HepG2 (cell line): ENCODE measurements around the gene ANKZF1. TPM values are rescaled to one million over a fixed set of nuclear protein-coding genes. Genes with fewer than 3 reads are reported as not detected.

Experiments used
- ATAC-seq: fragments of 200-7000 bp; cut with Tn5 transposase; 3 replicates; pipeline ENCODE4 v1.9.1; 2020; ENCODE audit warnings: mild to moderate bottlenecking, moderate library complexity
- BruUV-seq: library from RNA; stranded (reverse); fragments of 400-500 nt; replicated peaks from 2 replicates; lab custom pipeline; 2021; lab: Mats Ljungman, UMichigan
- CTCF ChIA-PET: fragments of 300-600 bp; formaldehyde crosslinking; extraction: SDS; loops from one replicate; lab custom pipeline; 2021; ENCODE audit warnings: low total read pairs, inconsistent platforms, low intra/inter-chr PET ratio; lab: Yijun Ruan, JAX
- POLR2A ChIA-PET: fragments of 350-600 bp; sonication (Branson Sonifier 250); formaldehyde crosslinking; loops from one replicate; lab custom pipeline; 2020; ENCODE audit warnings: antibody characterized with exemption, inconsistent platforms; lab: Yijun Ruan, JAX
- DNase-seq: peaks from one replicate; pipeline ENCODE4 v3.0.0-alpha.2; 2015; ENCODE audit warnings: low spot score
- FAIRE-seq: peaks from 3 replicates; lab custom pipeline; 2011; peaks lifted over from hg19 to GRCh38; lab: Jason Lieb, UNC
- H2AFZ ChIP-seq: one replicate; pipeline ENCODE4 v1.6.1; 2011; ENCODE audit warnings: low read length, inconsistent platforms
- H3K27ac ChIP-seq: fragments of 300-600 bp; 3 replicates; pipeline ENCODE4 v1.8.0; 2011; ENCODE audit warnings: mixed run types, mild to moderate bottlenecking, mixed read lengths, low read length, inconsistent platforms; ENCODE audit not compliant: insufficient read depth; ENCODE audit errors: extremely low read length
- H3K27me3 ChIP-seq, 2 experiments: fragments of 200-600 bp in 1 of 2; 2 replicates in 1 of 2; 3 replicates in 1 of 2; pipeline versions ENCODE4 v1.6.0 to v1.8.0; 2011; ENCODE audit warnings: low read length in 2 of 2, mild to moderate bottlenecking in 2 of 2, moderate library complexity in 2 of 2, inconsistent platforms in 1 of 2; ENCODE audit not compliant: insufficient read depth in 2 of 2, control insufficient read depth in 1 of 2
- H3K36me3 ChIP-seq, 2 experiments: fragments of 200-600 bp in 1 of 2; replicated peaks in 1 of 2; 2 replicates in 1 of 2; 3 replicates in 1 of 2; pipeline versions ENCODE4 v1.5.1 to v1.8.0; 2011; ENCODE audit warnings: low read length in 2 of 2, inconsistent platforms in 1 of 2; ENCODE audit not compliant: insufficient read depth in 2 of 2, control insufficient read depth in 1 of 2
- H3K4me1 ChIP-seq: 2 replicates; pipeline ENCODE4 v1.5.1; 2012; ENCODE audit warnings: low read length, inconsistent platforms; ENCODE audit not compliant: insufficient read depth
- H3K4me2 ChIP-seq: 2 replicates; pipeline ENCODE4 v1.6.0; 2011; ENCODE audit warnings: low read depth, low read length, inconsistent platforms
- H3K4me3 ChIP-seq, 3 experiments: fragments of 200-600 bp in 1 of 3; sonication (generic), shearing (Covaris generic) in 1 of 3; replicated peaks in 1 of 3; 2 replicates each; pipeline ENCODE4 v1.5.1; 2011 to 2016; ENCODE audit warnings: low read length in 3 of 3, inconsistent platforms in 2 of 3, low read depth in 2 of 3, mild to moderate bottlenecking in 2 of 3, control low read depth in 1 of 3, mixed read lengths in 1 of 3; ENCODE audit not compliant: insufficient read depth in 1 of 3
- H3K79me2 ChIP-seq: one replicate; pipeline ENCODE4 v1.6.1; 2011; ENCODE audit warnings: low read length, inconsistent platforms; ENCODE audit not compliant: insufficient read depth
- H3K9ac ChIP-seq: 2 replicates; pipeline ENCODE4 v1.6.0; 2011; ENCODE audit warnings: mild to moderate bottlenecking, low read depth, low read length, inconsistent platforms; ENCODE audit not compliant: insufficient read depth
- H3K9me3 ChIP-seq: 2 replicates; pipeline ENCODE4 v1.5.1; 2012; ENCODE audit warnings: mild to moderate bottlenecking, low read length
- H4K20me1 ChIP-seq: 2 replicates; pipeline ENCODE4 v1.6.0; 2011; ENCODE audit warnings: inconsistent platforms, mild to moderate bottlenecking, low read length, moderate library complexity; ENCODE audit not compliant: insufficient read depth
- ATF7 ChIP-seq, 2 experiments: fragments of 450-650 bp in 1 of 2; sonication (generic) in 1 of 2; formaldehyde crosslinking in 1 of 2; IDR thresholded peaks; 2 replicates each; pipeline versions ENCODE4 v1.4.0 to v1.6.1; 2016 to 2020; ENCODE audit warnings: antibody characterized with exemption in 1 of 2, mild to moderate bottlenecking in 1 of 2, missing genetic modification reagents in 1 of 2
- CEBPG ChIP-seq: IDR thresholded peaks from 2 replicates; pipeline ENCODE4 v1.6.1; 2016
- DNMT3B ChIP-seq: conservative IDR thresholded peaks from 2 replicates; pipeline ENCODE4 v1.6.1; 2016; ENCODE audit warnings: missing biosample characterization, control low read depth
- ERF ChIP-seq: IDR thresholded peaks from 2 replicates; pipeline ENCODE4 v1.6.1; 2018; ENCODE audit warnings: missing biosample characterization, missing genetic modification reagents
- GATAD2A ChIP-seq: IDR thresholded peaks from 2 replicates; pipeline ENCODE4 v1.6.1; 2016
- GTF3A ChIP-seq: sonication (generic); formaldehyde crosslinking; conservative IDR thresholded peaks from 2 replicates; pipeline ENCODE4 v1.4.0; 2020; ENCODE audit warnings: mild to moderate bottlenecking, missing genetic modification reagents
- LBX2 ChIP-seq: sonication (generic); formaldehyde crosslinking; IDR thresholded peaks from 2 replicates; pipeline ENCODE4 v1.5.0; 2020; ENCODE audit warnings: missing genetic modification reagents, mild to moderate bottlenecking, borderline replicate concordance
- MEIS1 ChIP-seq: sonication (generic); formaldehyde crosslinking; IDR thresholded peaks from 2 replicates; pipeline ENCODE4 v1.9.0; 2021; ENCODE audit warnings: mild to moderate bottlenecking, missing genetic modification reagents, moderate library complexity, borderline replicate concordance
- NCOA1 ChIP-seq: sonication (generic); formaldehyde crosslinking; IDR thresholded peaks from 2 replicates; pipeline ENCODE4 v1.9.0; 2021; ENCODE audit warnings: missing genetic modification reagents
- NFKB2 ChIP-seq: sonication (generic); formaldehyde crosslinking; IDR thresholded peaks from 2 replicates; pipeline ENCODE4 v1.4.0; 2020; ENCODE audit warnings: missing genetic modification reagents, borderline replicate concordance
- NFKBIZ ChIP-seq: IDR thresholded peaks from 2 replicates; pipeline ENCODE4 v1.6.1; 2018; ENCODE audit warnings: missing genetic modification reagents, missing compliant biosample characterization
- PATZ1 ChIP-seq: sonication (generic); formaldehyde crosslinking; IDR thresholded peaks from 2 replicates; pipeline ENCODE4 v1.4.0; 2020; ENCODE audit warnings: missing genetic modification reagents
- SYNCRIP ChIP-seq: fragments of 200-400 bp; formaldehyde crosslinking; IDR thresholded peaks from 2 replicates; pipeline ENCODE4 v1.6.1; 2018; ENCODE audit warnings: mild to moderate bottlenecking, low read depth, low read length; ENCODE audit not compliant: insufficient read depth
- ZBTB7B ChIP-seq: sonication (generic); formaldehyde crosslinking; IDR thresholded peaks from 2 replicates; pipeline ENCODE4 v1.4.0; 2020; ENCODE audit warnings: missing genetic modification reagents
- ZFY ChIP-seq: sonication (generic); formaldehyde crosslinking; IDR thresholded peaks from 2 replicates; pipeline ENCODE4 v1.4.0; 2020; ENCODE audit warnings: missing genetic modification reagents
- ZNF143 ChIP-seq: sonication (generic); formaldehyde crosslinking; IDR thresholded peaks from 2 replicates; pipeline ENCODE4 v1.4.0; 2020; ENCODE audit warnings: missing genetic modification reagents
- ZNF264 ChIP-seq: sonication (generic); formaldehyde crosslinking; IDR thresholded peaks from 2 replicates; pipeline ENCODE4 v1.4.0; 2020; ENCODE audit warnings: missing genetic modification reagents
- ZNF331 ChIP-seq: sonication (generic); formaldehyde crosslinking; IDR thresholded peaks from 2 replicates; pipeline ENCODE4 v1.4.0; 2020; ENCODE audit warnings: missing genetic modification reagents
- ZNF333 ChIP-seq: sonication (generic); formaldehyde crosslinking; IDR thresholded peaks from 2 replicates; pipeline ENCODE4 v1.4.0; 2020; ENCODE audit warnings: mild to moderate bottlenecking, missing genetic modification reagents, borderline replicate concordance
- ZNF367 ChIP-seq: sonication (generic); formaldehyde crosslinking; IDR thresholded peaks from 2 replicates; pipeline ENCODE4 v1.4.0; 2020; ENCODE audit warnings: missing genetic modification reagents, borderline replicate concordance
- ZNF644 ChIP-seq: IDR thresholded peaks from 2 replicates; pipeline ENCODE4 v1.6.1; 2016; ENCODE audit warnings: low read depth
- ZNF691 ChIP-seq: sonication (generic); formaldehyde crosslinking; IDR thresholded peaks from 2 replicates; pipeline ENCODE4 v1.4.0; 2020; ENCODE audit warnings: missing genetic modification reagents, low read depth, mild to moderate bottlenecking, borderline replicate concordance
- WGBS: methylation state at CpG from one replicate; pipeline ENCODE4 v1.1.6; 2017; ENCODE audit warnings: low lambda C conversion rate; 5-methylcytosine and 5-hydroxymethylcytosine counted together
- in situ Hi-C: cut with HindIII; loops from 2 replicates; pipeline ENCODE4 v1.10.0; 2017; ENCODE audit warnings: low pct_unique_long_range_greater_than_20kb; ENCODE audit not compliant: extremely low pct_ligation_motif_present
- intact Hi-C: fragments of 100-400 bp; cut with micrococcal nuclease; formaldehyde crosslinking; loops from one replicate; pipeline ENCODE4 v1.10.0; 2022; ENCODE audit not compliant: unreplicated experiment
- polyA plus RNA-seq, 8 experiments: library from polyadenylated mRNA; depleted of rRNA in 3 of 8; stranded (reverse) in 7 of 8; unstranded in 1 of 8; fragments of >200 nt; fragmentation: Illumina TruSeq in 4 of 8; extraction: Trizol in 4 of 8; gene quantifications; 2 replicates each; pipeline versions ENCODE4 v1.2.1 to v1.2.3, GENCODE V29; 2011 to 2016; ENCODE audit warnings: low read depth in 4 of 8, missing spikeins in 1 of 8, mixed read lengths in 1 of 8; ENCODE audit not compliant: insufficient read depth in 1 of 8
- total RNA-seq, 5 experiments: library from RNA; depleted of rRNA; stranded (reverse); fragments of >200 nt; fragmentation: Illumina TruSeq; extraction: Trizol; gene quantifications; 2 replicates each; pipeline ENCODE4 v1.2.3, GENCODE V29; 2016; ENCODE audit warnings: low read depth in 1 of 5

The ANKZF1 gene
- total and polyA plus RNA-seq, 2 of the 13 experiments (the other 11 are each of a cell fraction or from before 2014, with no cell fraction given), result 25.3 to 128 TPM

- TF ChIP-seq ATF7 (IDR thresholded peaks at IDR 0.05) (no peak), ATF7 (CRISPR knock-in tag; IDR thresholded peaks at IDR 0.05) (0 out of 2 replicates have a peak, but pooled peaks have one; percentile 12), DNMT3B (CRISPR knock-in tag) (no peak), NFKB2 (CRISPR knock-in tag) (no peak; the same call in 1 of the 2 replicates), LBX2 (0 out of 2 replicates have a peak, but pooled peaks have one; percentile 49), SYNCRIP (no peak), GTF3A (no peak), ZNF333 (0 out of 2 replicates have a peak, but pooled peaks have one; percentile 12), ZNF331 (CRISPR knock-in tag) (no peak), ZNF691 (CRISPR knock-in tag) (peak; percentile 37; the same call in 1 of the 2 replicates), ZNF143 (CRISPR knock-in tag) (peak; percentile 70), CEBPG (CRISPR knock-in tag) (no peak), ZNF264 (CRISPR knock-in tag) (no peak), NCOA1 (CRISPR knock-in tag) (no peak)
- TF ChIP-seq, all 625 proteins: peak for 56
These were observed 39.9 kb downstream of the ANKZF1 start (continued) for GRCh38 chr2:219269362-219270054.

GRCh38 chr2:219270055-219270372 is 40.4 kb downstream of the ANKZF1 start:
- WGBS, result 4% methylated on average over 5 of the region's 5 CpGs
- H3K4me1 ChIP-seq, result peaks cover 41% of the 10 kb centered on the region
- CTCF ChIA-PET, result no interaction called here
- TF ChIP-seq ZNF264 (CRISPR knock-in tag) (0 out of 2 replicates have a peak, but pooled peaks have one; percentile 11), ZFY (CRISPR knock-in tag) (0 out of 2 replicates have a peak, but pooled peaks have one; percentile 47), ZNF367 (CRISPR knock-in tag) (no peak), ZBTB7B (CRISPR knock-in tag) (peak; percentile 59; the same call in 1 of the 2 replicates), PATZ1 (CRISPR knock-in tag) (peak; percentile 58; the same call in 1 of the 2 replicates), NFKBIZ (0 out of 2 replicates have a peak, but pooled peaks have one; percentile 37), ERF (CRISPR knock-in tag) (0 out of 2 replicates have a peak, but pooled peaks have one; percentile 40), MEIS1 (CRISPR knock-in tag) (no peak), ZNF644 (CRISPR knock-in tag) (peak; percentile 65; the same call in 1 of the 2 replicates), GATAD2A (CRISPR knock-in tag) (peak; percentile 31; the same call in 1 of the 2 replicates)

More at GRCh38 chr2:219270055-219270372, 40.4 kb downstream of the ANKZF1 start:
- no peak overlapping the region for H3K9ac ChIP-seq
- intact Hi-C loops, result no loop called here
- H4K20me1 ChIP-seq, result no peaks in the 10 kb centered on the region
- FAIRE-seq (peak; percentile 48), DNase-seq (no peak), ATAC-seq (peak; percentile 55)
- no peak overlapping the region for H3K4me3 ChIP-seq
- peaks cover 2 to 21% of the 10 kb centered on the region in 2 experiments; a peak in 3 of 5 replicates for H3K27me3 ChIP-seq
- H3K79me2 ChIP-seq, result no peaks in the 10 kb centered on the region
- no TSS peak for BruUV-seq
- no peak overlapping the region for H3K27ac ChIP-seq
- no peaks in the 10 kb centered on the region for H3K9me3 ChIP-seq
- POLR2A ChIA-PET, result interaction anchor here (0.9 to 2.1 kb wide), 12 partner anchors 9 to 117 kb away, joined by 3 to 22 read pairs (median 4); partner anchors contain the start of genes ANKZF1, ATG9A, DNAJB2 and DNPEP
- H3K36me3 ChIP-seq, result no peaks in the 10 kb centered on the region
- no peak overlapping the region for H2AFZ ChIP-seq
- peak overlapping the region; percentile 52 for H3K4me2 ChIP-seq
- in situ Hi-C loops, result no loop called here
